CD4-positive, alpha-beta T cell (primary cell): ENCODE results near the gene ZIC5. TPM values are rescaled to one million over a fixed set of nuclear protein-coding genes. Genes with fewer than 3 reads are reported as not detected.
A peak's percentile ranks its signal among the peaks of the same experiment; 100 is the strongest.

Experiments used
- ATAC-seq: fragments of 200-7000 bp; cut with Tn5 transposase; one replicate; pipeline ENCODE4 v1.10.0; 2022; ENCODE audit warnings: mild to moderate bottlenecking; ENCODE audit not compliant: poor library complexity
- CTCF ChIA-PET: fragments of 350-600 bp; sonication (Branson Sonifier 250); formaldehyde crosslinking; loops from one replicate; lab custom pipeline; 2021; ENCODE audit warnings: antibody characterized with exemption, inconsistent platforms; lab: Charles Lee
- POLR2A ChIA-PET: fragments of 350-600 bp; sonication (Branson Sonifier 250); formaldehyde crosslinking; loops from one replicate; lab custom pipeline; 2021; ENCODE audit warnings: antibody characterized with exemption, inconsistent platforms; lab: Charles Lee
- DNase-seq, 14 experiments: peaks; one replicate each; pipeline ENCODE4 v3.0.0-alpha.2; 2013 to 2020; ENCODE audit warnings: mixed read lengths in 2 of 14
- H3K27ac ChIP-seq, 2 donors: one replicate each; pipeline versions ENCODE4 v1.5.1 to v1.7.0; 2013; ENCODE audit warnings: low read length in 2 of 2, low read depth in 1 of 2, mild to moderate bottlenecking in 1 of 2
- H3K27me3 ChIP-seq, 2 experiments: 1 replicate in 1 of 2; 2 replicates in 1 of 2; pipeline versions ENCODE4 v1.6.1 to v1.7.0; 2013; ENCODE audit warnings: low read length in 2 of 2, control low read depth in 1 of 2, mild to moderate bottlenecking in 1 of 2, moderate library complexity in 1 of 2; ENCODE audit not compliant: insufficient read depth in 2 of 2, control insufficient read depth in 1 of 2
- H3K36me3 ChIP-seq: one replicate; pipeline ENCODE4 v1.6.1; 2013; ENCODE audit warnings: low read length, control low read depth; ENCODE audit not compliant: insufficient read depth
- H3K4me1 ChIP-seq: one replicate; pipeline ENCODE4 v1.6.1; 2013; ENCODE audit warnings: low read length, control low read depth; ENCODE audit not compliant: insufficient read depth
- H3K4me3 ChIP-seq: one replicate; pipeline ENCODE4 v1.5.1; 2013; ENCODE audit warnings: mild to moderate bottlenecking, low read length, moderate library complexity
- H3K9me3 ChIP-seq, 2 experiments: 1 replicate in 1 of 2; 2 replicates in 1 of 2; pipeline versions ENCODE4 v1.6.1 to v1.7.0; 2013; ENCODE audit warnings: low read length in 2 of 2, mild to moderate bottlenecking in 2 of 2, control low read depth in 1 of 2, moderate library complexity in 1 of 2; ENCODE audit not compliant: control insufficient read depth in 1 of 2, insufficient read depth in 1 of 2
- H3K27ac Mint-ChIP-seq: one replicate; pipeline ENCODE4 v1.8.0; 2020; ENCODE audit warnings: mixed read lengths
- H3K27me3 Mint-ChIP-seq: one replicate; pipeline ENCODE4 v1.8.0; 2021; ENCODE audit warnings: mixed read lengths
- H3K36me3 Mint-ChIP-seq: one replicate; pipeline ENCODE4 v1.8.0; 2021; ENCODE audit warnings: low read depth, mixed read lengths
- H3K4me1 Mint-ChIP-seq: one replicate; pipeline ENCODE4 v1.8.0; 2021; ENCODE audit warnings: low read depth, mixed read lengths
- H3K4me3 Mint-ChIP-seq: one replicate; pipeline ENCODE4 v1.8.0; 2020; ENCODE audit warnings: mild to moderate bottlenecking, mixed read lengths
- H3K9me3 Mint-ChIP-seq: one replicate; pipeline ENCODE4 v1.8.0; 2020; ENCODE audit warnings: mixed read lengths
- intact Hi-C, 2 experiments: fragments of 100-400 bp; cut with DNase I in 1 of 2; cut with micrococcal nuclease in 1 of 2; formaldehyde crosslinking; loops; one replicate each; pipeline versions ENCODE4 v1.15.1 to v1.9.0; 2023 to 2025; cut with DNase I, micrococcal nuclease
- total RNA-seq, 174 experiments: library from RNA in 2 of 174; stranded (reverse) in 2 of 174; gene quantifications; one replicate each; pipeline ENCODE4 v1.2.3 and lab custom pipeline; 2021 to 2026
- TF ChIP-seq, protein P1 (sequence below): fragments of 200-600 bp; IDR thresholded peaks from one replicate; pipeline ENCODE4 v1.8.0; 2022; ENCODE audit warnings: antibody characterized with exemption, mild to moderate bottlenecking

ZIC5 gene
- total RNA-seq, 2 experiments from 2014 or later = not detected

DNA sequence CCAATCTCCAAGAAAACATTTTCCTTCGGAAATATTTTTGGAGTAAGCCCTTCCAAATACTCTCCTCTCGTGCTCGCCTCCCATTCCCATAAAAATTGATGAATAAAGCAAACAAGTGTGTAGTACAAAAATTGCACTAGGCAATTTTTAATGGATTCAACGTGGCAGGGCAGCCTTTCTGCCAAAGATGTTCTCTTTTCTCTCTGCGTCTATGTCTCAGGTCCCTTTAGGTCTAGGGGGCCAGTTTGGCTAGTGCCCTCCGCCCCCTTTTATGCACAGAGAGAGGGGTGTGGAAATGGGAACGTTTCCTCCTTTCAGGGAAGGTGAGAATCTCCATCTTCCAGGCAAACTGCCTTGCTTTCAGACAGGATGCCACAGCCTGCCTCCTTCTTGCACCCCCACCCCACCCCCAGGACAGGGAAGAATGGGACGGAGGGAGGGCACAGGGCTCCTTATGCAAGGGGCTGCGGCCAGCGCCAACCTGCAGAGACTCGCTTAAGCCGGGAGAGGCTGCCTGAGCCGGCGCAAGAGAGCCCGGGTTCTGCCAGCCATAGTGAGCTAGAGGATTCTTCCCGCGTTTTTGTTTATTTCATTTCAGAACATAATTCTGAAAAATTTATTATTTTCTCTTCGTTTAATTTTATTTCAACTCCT, 7.4 kb upstream of the ZIC5 start:
- intact Hi-C loops = no loop called here

DNA sequence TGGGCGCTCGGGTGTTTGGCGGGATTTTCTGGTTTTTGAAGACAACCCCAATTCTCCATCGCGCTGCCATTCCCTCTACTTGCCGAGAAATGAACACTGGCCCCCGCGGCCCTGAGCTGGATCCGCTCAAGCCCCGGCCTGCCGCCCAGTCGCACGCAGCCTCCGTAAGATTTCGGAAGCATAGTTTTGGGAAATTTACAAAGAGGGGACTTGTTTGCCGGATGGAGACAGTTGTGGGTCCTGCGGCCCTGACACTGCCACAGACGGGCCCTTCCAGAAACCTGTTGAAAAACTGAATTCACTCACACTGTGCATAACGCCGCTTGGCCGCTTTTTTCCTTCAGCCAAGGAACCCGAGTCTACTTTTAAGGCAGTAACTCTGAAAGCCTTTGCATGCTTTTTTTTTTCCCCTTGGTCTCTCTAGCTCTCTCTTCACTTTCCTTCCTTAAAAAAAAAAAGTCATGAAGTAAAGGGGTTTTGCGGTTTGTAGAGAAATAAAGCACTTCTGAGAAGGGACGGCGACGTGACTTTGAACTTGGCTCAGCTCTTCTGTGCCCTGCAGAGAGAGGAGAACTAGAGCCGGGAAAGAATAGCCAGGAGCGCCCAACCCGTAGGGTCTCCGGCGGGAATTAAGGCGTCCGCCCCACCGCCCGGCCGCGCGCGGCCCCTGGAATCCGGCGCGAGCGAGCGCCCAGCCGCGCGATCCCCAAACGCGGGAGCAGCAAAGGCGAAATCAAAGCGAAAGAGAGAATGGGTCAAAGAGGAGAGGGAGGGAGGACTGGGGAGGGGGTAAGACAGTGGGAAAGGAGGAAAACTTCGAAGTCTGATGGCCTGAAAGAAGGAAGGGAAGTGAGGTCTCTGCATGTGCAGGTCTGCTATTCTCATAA, 6.6 kb upstream of the ZIC5 start:
- H3K27me3 Mint-ChIP-seq = peaks cover 74% of the 10 kb centered on the region
- no peaks in the 10 kb centered on the region for H3K4me1 Mint-ChIP-seq
- no peak overlapping the region for H3K27ac ChIP-seq
- peaks cover 21% of the 10 kb centered on the region for H3K9me3 Mint-ChIP-seq
- DNase-seq (peak in 1 of 14 experiments; percentile 20), ATAC-seq (no peak)
- peaks cover 50 to 51% of the 10 kb centered on the region in 2 experiments for H3K9me3 ChIP-seq
- H3K4me3 Mint-ChIP-seq = peak overlapping the region; percentile 31
- peaks cover 76 to 91% of the 10 kb centered on the region in 2 experiments for H3K27me3 ChIP-seq
- POLR2A ChIA-PET = interaction anchor here (0.6 kb wide), 1 partner anchor 322 kb away, joined by 3 read pairs; no protein-coding TSS in a partner anchor
- no peaks in the 10 kb centered on the region for H3K36me3 Mint-ChIP-seq
- H3K4me3 ChIP-seq = no peak overlapping the region
- H3K4me1 ChIP-seq = peaks cover 47% of the 10 kb centered on the region
- no peaks in the 10 kb centered on the region for H3K36me3 ChIP-seq
- intact Hi-C loops = no loop called here
- H3K27ac Mint-ChIP-seq = peak overlapping the region; percentile 7
- CTCF ChIA-PET = interaction anchor here (0.7 kb wide), 3 partner anchors 9 to 1414 kb away, joined by 3 to 4 read pairs (median 3); no protein-coding TSS in a partner anchor
- TF ChIP-seq, protein P1, sequence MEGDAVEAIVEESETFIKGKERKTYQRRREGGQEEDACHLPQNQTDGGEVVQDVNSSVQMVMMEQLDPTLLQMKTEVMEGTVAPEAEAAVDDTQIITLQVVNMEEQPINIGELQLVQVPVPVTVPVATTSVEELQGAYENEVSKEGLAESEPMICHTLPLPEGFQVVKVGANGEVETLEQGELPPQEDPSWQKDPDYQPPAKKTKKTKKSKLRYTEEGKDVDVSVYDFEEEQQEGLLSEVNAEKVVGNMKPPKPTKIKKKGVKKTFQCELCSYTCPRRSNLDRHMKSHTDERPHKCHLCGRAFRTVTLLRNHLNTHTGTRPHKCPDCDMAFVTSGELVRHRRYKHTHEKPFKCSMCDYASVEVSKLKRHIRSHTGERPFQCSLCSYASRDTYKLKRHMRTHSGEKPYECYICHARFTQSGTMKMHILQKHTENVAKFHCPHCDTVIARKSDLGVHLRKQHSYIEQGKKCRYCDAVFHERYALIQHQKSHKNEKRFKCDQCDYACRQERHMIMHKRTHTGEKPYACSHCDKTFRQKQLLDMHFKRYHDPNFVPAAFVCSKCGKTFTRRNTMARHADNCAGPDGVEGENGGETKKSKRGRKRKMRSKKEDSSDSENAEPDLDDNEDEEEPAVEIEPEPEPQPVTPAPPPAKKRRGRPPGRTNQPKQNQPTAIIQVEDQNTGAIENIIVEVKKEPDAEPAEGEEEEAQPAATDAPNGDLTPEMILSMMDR = no peak

More for the DNA sequence above, 7.4 kb upstream of the ZIC5 start:
- Mint-ChIP-seq H3K27ac (peak overlapping the region; percentile 7), H3K9me3 (peaks cover 15% of the 10 kb centered on the region), H3K36me3 (no peaks in the 10 kb centered on the region), H3K4me1 (peaks cover 7% of the 10 kb centered on the region), H3K4me3 (peak overlapping the region; percentile 31), H3K27me3 (peaks cover 74% of the 10 kb centered on the region)
- Histone ChIP-seq H3K27ac (no peak overlapping the region), H3K9me3 (peaks cover 52 to 57% of the 10 kb centered on the region in 2 experiments), H3K36me3 (no peaks in the 10 kb centered on the region), H3K4me3 (no peak overlapping the region), H3K27me3 (peaks cover 76 to 91% of the 10 kb centered on the region in 2 experiments), H3K4me1 (peaks cover 53% of the 10 kb centered on the region)
- TF ChIP-seq, protein P1 = no peak
- POLR2A ChIA-PET = no interaction called here
- no peak for ATAC-seq
- DNase-seq = peak in 1 of 14 experiments; percentile 28
- CTCF ChIA-PET = no interaction called here

DNA sequence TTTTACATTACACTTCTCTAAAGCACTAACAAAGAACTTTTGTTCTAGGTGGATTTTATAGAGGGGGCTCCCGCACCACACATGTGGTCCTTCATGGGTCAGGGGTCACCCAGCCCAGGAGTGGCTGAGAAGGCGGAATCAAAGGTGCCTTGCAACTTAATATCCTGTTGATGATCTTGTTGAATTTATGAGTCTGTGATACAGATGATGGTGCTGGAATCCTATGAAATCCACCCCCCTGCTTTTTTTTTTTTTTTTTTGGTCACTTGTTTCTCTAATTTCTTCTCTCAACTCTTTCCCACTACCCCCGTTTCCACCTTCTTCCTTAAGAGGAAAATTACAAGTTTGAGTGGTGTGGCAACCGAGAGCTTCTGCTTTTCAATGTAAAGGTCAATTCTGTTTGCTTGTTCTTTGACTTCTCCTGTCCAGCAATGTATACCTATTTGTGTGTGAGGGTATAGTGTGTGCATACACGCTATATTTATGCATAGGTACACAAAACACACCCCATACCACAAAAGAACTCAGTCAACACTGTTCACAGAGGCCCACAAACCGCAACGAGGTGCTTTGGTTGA, 5.9 kb upstream of the ZIC5 start:
- Histone ChIP-seq H3K4me1 (peaks cover 40% of the 10 kb centered on the region), H3K4me3 (no peak overlapping the region), H3K36me3 (no peaks in the 10 kb centered on the region), H3K27ac (no peak overlapping the region), H3K9me3 (peaks cover 44 to 52% of the 10 kb centered on the region in 2 experiments), H3K27me3 (peaks cover 76 to 91% of the 10 kb centered on the region in 2 experiments)
- Mint-ChIP-seq H3K27ac (no peak overlapping the region), H3K4me1 (peaks cover under 1% of the 10 kb centered on the region), H3K9me3 (peaks cover 23% of the 10 kb centered on the region), H3K36me3 (no peaks in the 10 kb centered on the region), H3K4me3 (no peak overlapping the region), H3K27me3 (peaks cover 74% of the 10 kb centered on the region)
- POLR2A ChIA-PET = interaction anchor here (0.6 kb wide), 1 partner anchor 321 kb away, joined by 3 read pairs; no protein-coding TSS in a partner anchor
- intact Hi-C loops = no loop called here
- DNase-seq (peak in 1 of 14 experiments; percentile 17), ATAC-seq (no peak)
- CTCF ChIA-PET = interaction anchor here (0.7 kb wide), 3 partner anchors 10 to 1413 kb away, joined by 3 to 4 read pairs (median 3); no protein-coding TSS in a partner anchor
- TF ChIP-seq, protein P1 = no peak
